ENCODE results near the gene CHST8.

CHST8 gene

GRCh38 chr19:33673996-33674625, 52.4 kb downstream of the CHST8 start:
- no peak for DNase-seq (ENCODE audit: low read depth)

GRCh38 chr19:33674626-33675367, 53.0 kb downstream of the CHST8 start:
- no peak for DNase-seq (ENCODE audit: low read depth)

- DNase-seq (ENCODE audit: low read depth): no peak
Observed at GRCh38 chr19:33675501-33676124, 53.9 kb downstream of the CHST8 start.

- no peak for DNase-seq (ENCODE audit: low read depth)
Observed at GRCh38 chr19:33676999-33677665, 55.4 kb downstream of the CHST8 start.

GRCh38 chr19:33677745-33678426, 56.1 kb downstream of the CHST8 start:
- DNase-seq (ENCODE audit: low read depth): no peak

GRCh38 chr19:33678796-33679585, 57.2 kb downstream of the CHST8 start:
- no peak for DNase-seq (ENCODE audit: low read depth)

GRCh38 chr19:33679696-33680095, 57.9 kb downstream of the CHST8 start:
- DNase-seq (ENCODE audit: low read depth): no peak

GRCh38 chr19:33681081-33681680, 59.4 kb downstream of the CHST8 start:
- DNase-seq (ENCODE audit: low read depth): no peak

- no peak for DNase-seq (ENCODE audit: low read depth)
Observed at GRCh38 chr19:33683881-33684537, 62.3 kb downstream of the CHST8 start.

- no peak for DNase-seq (ENCODE audit: low read depth)
Observed at GRCh38 chr19:33684538-33685232, 62.9 kb downstream of the CHST8 start.

- DNase-seq (ENCODE audit: low read depth): no peak
Observed at GRCh38 chr19:33685541-33685940, 63.8 kb downstream of the CHST8 start.

GRCh38 chr19:33686262-33686661, 64.5 kb downstream of the CHST8 start:
- DNase-seq (ENCODE audit: low read depth): no peak

- no peak for DNase-seq (ENCODE audit: low read depth)
Observed at GRCh38 chr19:33686687-33687480, 65.1 kb downstream of the CHST8 start.

GRCh38 chr19:33687481-33688170, 65.9 kb downstream of the CHST8 start:
- no peak for DNase-seq (ENCODE audit: low read depth)

- DNase-seq (ENCODE audit: low read depth): no peak
Observed at GRCh38 chr19:33688171-33688992, 66.6 kb downstream of the CHST8 start.

GRCh38 chr19:33689138-33689746, 67.5 kb downstream of the CHST8 start:
- no peak for DNase-seq (ENCODE audit: low read depth)

- no peak for DNase-seq (ENCODE audit: low read depth)
Observed at GRCh38 chr19:33689868-33690267, 68.1 kb downstream of the CHST8 start.
